Stimulated activated naive B cell treated with anti-CD40 and anti-IgM and Interleukin-4, amounts not matched to agents 10 μg/mL and 1 μg/mL and 100 μg/mL, for 72 hours (primary cell): ENCODE data around the gene MCOLN1.

Experiments used
- ATAC-seq, 2 donors: fragments of 150-1000 bp; cut with Tn5 transposase; replicated peaks; 2 replicates each; pipeline ENCODE4 v1.10.0; 2021; ENCODE audit warnings: moderate library complexity in 1 of 2
- DNase-seq: peaks from one replicate; pipeline ENCODE4 v3.0.0; 2021
- H3K27ac Mint-ChIP-seq: one replicate; pipeline ENCODE4 v1.8.0; 2022; ENCODE audit warnings: mild to moderate bottlenecking, mixed read lengths
- H3K27me3 Mint-ChIP-seq, 2 donors: one replicate each; pipeline ENCODE4 v1.8.0; 2022; ENCODE audit warnings: mixed read lengths in 2 of 2
- H3K36me3 Mint-ChIP-seq, 2 donors: one replicate each; pipeline ENCODE4 v1.8.0; 2022; ENCODE audit warnings: mixed read lengths in 2 of 2, mild to moderate bottlenecking in 1 of 2
- H3K4me1 Mint-ChIP-seq, 2 donors: one replicate each; pipeline ENCODE4 v1.8.0; 2022; ENCODE audit warnings: mixed read lengths in 2 of 2, mild to moderate bottlenecking in 1 of 2
- H3K4me3 Mint-ChIP-seq, 2 donors: one replicate each; pipeline ENCODE4 v1.8.0; 2022; ENCODE audit warnings: mild to moderate bottlenecking in 2 of 2, mixed read lengths in 2 of 2, moderate library complexity in 1 of 2
- H3K9me3 Mint-ChIP-seq, 2 donors: one replicate each; pipeline ENCODE4 v1.8.0; 2022; ENCODE audit warnings: mixed read lengths in 2 of 2, mild to moderate bottlenecking in 1 of 2

Gene MCOLN1

GRCh38 chr19:7512400-7512851 is 10.0 kb upstream of the MCOLN1 start:
- Mint-ChIP-seq H3K27me3 (peaks cover 19 to 29% of the 10 kb centered on the region in 2 donors), H3K36me3 (no peaks in the 10 kb centered on the region), H3K4me3 (no peak overlapping the region), H3K27ac (no peak overlapping the region), H3K9me3 (no peaks in the 10 kb centered on the region), H3K4me1 (peaks cover 14 to 24% of the 10 kb centered on the region in 2 donors)
- ATAC-seq (no peak), DNase-seq (no peak)

- Mint-ChIP-seq H3K27me3 (peaks cover 7 to 18% of the 10 kb centered on the region in 2 donors), H3K27ac (no peak overlapping the region), H3K4me1 (peaks cover 12 to 21% of the 10 kb centered on the region in 2 donors), H3K4me3 (no peak overlapping the region), H3K9me3 (no peaks in the 10 kb centered on the region), H3K36me3 (peaks cover under 1 to 4% of the 10 kb centered on the region in 2 donors)
- ATAC-seq (no peak), DNase-seq (no peak)
Observed at GRCh38 chr19:7513809-7514642, 8.4 kb upstream of the MCOLN1 start.

GRCh38 chr19:7515110-7515644 is 7.2 kb upstream of the MCOLN1 start:
- peak overlapping the region; percentile 83 for H3K27ac Mint-ChIP-seq
- H3K36me3 Mint-ChIP-seq: peaks cover 3 to 8% of the 10 kb centered on the region in 2 donors
- ATAC-seq: no peak

GRCh38 chr19:7515645-7516151 is 6.7 kb upstream of the MCOLN1 start, which contains the start of gene ZNF358:
Gene ZNF358 (plus strand): TSS chr19:7516103. CDS start chr19:7519243, 3,140 bp downstream.
- Mint-ChIP-seq H3K9me3 (no peaks in the 10 kb centered on the region), H3K4me3 (peak within 1 kb of the TSS; percentile 85 to 88), H3K4me1 (peaks cover 12 to 21% of the 10 kb centered on the region in 2 donors), H3K36me3 (peaks cover 3 to 10% of the 10 kb centered on the region in 2 donors), H3K27ac (peak within 1 kb of the TSS; percentile 83), H3K27me3 (peaks cover 0 to 4% of the 10 kb centered on the region in 2 donors)
- ATAC-seq: peak; percentile 96 to 97
- DNase-seq: peak; percentile 38

More at GRCh38 chr19:7515110-7515644, 7.2 kb upstream of the MCOLN1 start:
- DNase-seq: no peak
- Mint-ChIP-seq H3K4me1 (peaks cover 12 to 21% of the 10 kb centered on the region in 2 donors), H3K9me3 (no peaks in the 10 kb centered on the region), H3K4me3 (peak overlapping the region; percentile 85 to 88), H3K27me3 (peaks cover 0 to 7% of the 10 kb centered on the region in 2 donors)

- DNase-seq (no peak), ATAC-seq (peak in 1 of 2 donors; percentile 15)
- Mint-ChIP-seq H3K36me3 (peaks cover 3 to 13% of the 10 kb centered on the region in 2 donors), H3K4me1 (peaks cover 12 to 21% of the 10 kb centered on the region in 2 donors), H3K4me3 (peak overlapping the region; percentile 71 to 72), H3K27me3 (peaks cover 0 to 4% of the 10 kb centered on the region in 2 donors), H3K27ac (peak overlapping the region; percentile 59), H3K9me3 (no peaks in the 10 kb centered on the region)
Observed at GRCh38 chr19:7516333-7516732, 6.1 kb upstream of the MCOLN1 start.

- DNase-seq: no peak
- H3K4me1 Mint-ChIP-seq: peaks cover 14 to 25% of the 10 kb centered on the region in 2 donors
- no peaks in the 10 kb centered on the region for H3K9me3 Mint-ChIP-seq
- peak overlapping the region; percentile 81 for H3K27ac Mint-ChIP-seq
- H3K36me3 Mint-ChIP-seq: peaks cover 3 to 13% of the 10 kb centered on the region in 2 donors
- peak overlapping the region; percentile 71 to 72 for H3K4me3 Mint-ChIP-seq
- ATAC-seq: no peak
- H3K27me3 Mint-ChIP-seq: peaks cover 0 to 4% of the 10 kb centered on the region in 2 donors
Observed at GRCh38 chr19:7516878-7517277, 5.5 kb upstream of the MCOLN1 start.

GRCh38 chr19:7519361-7520130 is 2.9 kb upstream of the MCOLN1 start:
- no peak for DNase-seq
- H3K27me3 Mint-ChIP-seq: no peaks in the 10 kb centered on the region
- H3K27ac Mint-ChIP-seq: no peak overlapping the region
- ATAC-seq: no peak
- no peak overlapping the region for H3K4me3 Mint-ChIP-seq
- H3K9me3 Mint-ChIP-seq: no peaks in the 10 kb centered on the region
- peaks cover 3 to 13% of the 10 kb centered on the region in 2 donors for H3K36me3 Mint-ChIP-seq
- peaks cover 23 to 37% of the 10 kb centered on the region in 2 donors for H3K4me1 Mint-ChIP-seq

GRCh38 chr19:7520131-7521051 is 2.0 kb upstream of the MCOLN1 start:
- no peak overlapping the region for H3K4me3 Mint-ChIP-seq
- H3K36me3 Mint-ChIP-seq: peaks cover 3 to 13% of the 10 kb centered on the region in 2 donors
- DNase-seq: no peak
- ATAC-seq: no peak
- H3K4me1 Mint-ChIP-seq: peaks cover 21 to 34% of the 10 kb centered on the region in 2 donors
- H3K9me3 Mint-ChIP-seq: no peaks in the 10 kb centered on the region
- no peaks in the 10 kb centered on the region for H3K27me3 Mint-ChIP-seq
- no peak overlapping the region for H3K27ac Mint-ChIP-seq

- Mint-ChIP-seq H3K4me3 (peak overlapping the region; percentile 85 to 88), H3K27me3 (no peaks in the 10 kb centered on the region), H3K27ac (peak overlapping the region; percentile 88), H3K9me3 (no peaks in the 10 kb centered on the region), H3K4me1 (peaks cover 17 to 27% of the 10 kb centered on the region in 2 donors), H3K36me3 (peaks cover 9 to 21% of the 10 kb centered on the region in 2 donors)
- no peak for ATAC-seq
- no peak for DNase-seq
Observed at GRCh38 chr19:7521551-7522071, 813 bp upstream of the MCOLN1 start.

- H3K36me3 Mint-ChIP-seq: peaks cover 11 to 28% of the 10 kb centered on the region in 2 donors
- peak overlapping the region; percentile 82 to 88 for H3K4me3 Mint-ChIP-seq
- no peak overlapping the region for H3K27ac Mint-ChIP-seq
- H3K27me3 Mint-ChIP-seq: no peaks in the 10 kb centered on the region
- peaks cover 16 to 17% of the 10 kb centered on the region in 2 donors for H3K4me1 Mint-ChIP-seq
- H3K9me3 Mint-ChIP-seq: no peaks in the 10 kb centered on the region
- no peak for ATAC-seq
- no peak for DNase-seq
Observed at GRCh38 chr19:7522923-7523667, 671 bp downstream of the MCOLN1 start.

- no peaks in the 10 kb centered on the region for H3K27me3 Mint-ChIP-seq
- DNase-seq: no peak
- H3K4me3 Mint-ChIP-seq: no peak overlapping the region
- H3K9me3 Mint-ChIP-seq: no peaks in the 10 kb centered on the region
- H3K36me3 Mint-ChIP-seq: peaks cover 17 to 33% of the 10 kb centered on the region in 2 donors
- H3K27ac Mint-ChIP-seq: no peak overlapping the region
- peaks cover 16 to 22% of the 10 kb centered on the region in 2 donors for H3K4me1 Mint-ChIP-seq
- ATAC-seq: no peak
Observed at GRCh38 chr19:7524523-7524922, 2.1 kb downstream of the MCOLN1 start.

GRCh38 chr19:7524992-7525739 is 2.7 kb downstream of the MCOLN1 start:
- no peak overlapping the region for H3K4me3 Mint-ChIP-seq
- no peak overlapping the region for H3K27ac Mint-ChIP-seq
- peaks cover 18 to 22% of the 10 kb centered on the region in 2 donors for H3K4me1 Mint-ChIP-seq
- ATAC-seq (no peak), DNase-seq (no peak)
- peaks cover 17 to 39% of the 10 kb centered on the region in 2 donors for H3K36me3 Mint-ChIP-seq
- H3K9me3 Mint-ChIP-seq: no peaks in the 10 kb centered on the region
- no peaks in the 10 kb centered on the region for H3K27me3 Mint-ChIP-seq
